ENCODE data around the gene NNT. TPM values are rescaled to one million over a fixed set of nuclear protein-coding genes. Genes with fewer than 3 reads are reported as not detected.
"Not testable (repeated sequence)": the region's sequence is repeated elsewhere in the genome, so short reads cannot be mapped to it uniquely, and the experiment has no call there.

NNT gene
- total and polyA plus RNA-seq, 9 donors, result 67.0 to 92.1 (median 77.9) TPM

- no peaks in the 10 kb centered on the region for H3K4me1 ChIP-seq (ENCODE audit: control insufficient read depth, insufficient read depth, low read length)
- H3K27me3 ChIP-seq (ENCODE audit: control insufficient read depth, insufficient read depth, low read length), result no peaks in the 10 kb centered on the region
- DNase-seq, result no peak
- H3K9me3 ChIP-seq (replicated peaks; ENCODE audit: control insufficient read depth, low read depth, low read length), result no peaks in the 10 kb centered on the region
- peaks cover 7% of the 10 kb centered on the region for H3K36me3 ChIP-seq (ENCODE audit: control insufficient read depth, insufficient read depth, low read length)
- 93% methylated on average over 3 of the region's 4 CpGs for WGBS (ENCODE audit: insufficient coverage)
- H3K4me3 ChIP-seq (ENCODE audit: low read length), result no peak overlapping the region
- no peak overlapping the region for H3K27ac ChIP-seq (ENCODE audit: low read length)
Observed at GRCh38 chr5:43677253-43677652, 74.3 kb downstream of the NNT start.

GRCh38 chr5:43679214-43679613 is 76.2 kb downstream of the NNT start:
- Histone ChIP-seq H3K36me3 (ENCODE audit: control insufficient read depth, insufficient read depth, low read length) (peaks cover 7% of the 10 kb centered on the region), H3K27ac (ENCODE audit: low read length) (no peak overlapping the region), H3K9me3 (replicated peaks; ENCODE audit: control insufficient read depth, low read depth, low read length) (no peaks in the 10 kb centered on the region), H3K27me3 (ENCODE audit: control insufficient read depth, insufficient read depth, low read length) (no peaks in the 10 kb centered on the region), H3K4me1 (ENCODE audit: control insufficient read depth, insufficient read depth, low read length) (no peaks in the 10 kb centered on the region), H3K4me3 (ENCODE audit: low read length) (no peak overlapping the region)
- 64% methylated on average over 1 of the region's 3 CpGs for WGBS (ENCODE audit: insufficient coverage)
- no peak for DNase-seq

- H3K27ac ChIP-seq (ENCODE audit: low read length), result no peak overlapping the region
- DNase-seq, result peak; percentile 22
- WGBS (ENCODE audit: insufficient coverage), result no CpG with 5 or more reads among the region's 4 CpGs
- H3K4me3 ChIP-seq (ENCODE audit: low read length), result no peak overlapping the region
- H3K27me3 ChIP-seq (ENCODE audit: control insufficient read depth, insufficient read depth, low read length), result no peaks in the 10 kb centered on the region
- no peaks in the 10 kb centered on the region for H3K4me1 ChIP-seq (ENCODE audit: control insufficient read depth, insufficient read depth, low read length)
- H3K36me3 ChIP-seq (ENCODE audit: control insufficient read depth, insufficient read depth, low read length), result peaks cover 7% of the 10 kb centered on the region
- H3K9me3 ChIP-seq (replicated peaks; ENCODE audit: control insufficient read depth, low read depth, low read length), result no peaks in the 10 kb centered on the region
Observed at GRCh38 chr5:43680286-43680685, 77.3 kb downstream of the NNT start.

- no peak overlapping the region for H3K27ac ChIP-seq (ENCODE audit: low read length)
- DNase-seq, result no peak
- H3K36me3 ChIP-seq (ENCODE audit: control insufficient read depth, insufficient read depth, low read length), result peaks cover 4% of the 10 kb centered on the region
- H3K4me1 ChIP-seq (ENCODE audit: control insufficient read depth, insufficient read depth, low read length), result no peaks in the 10 kb centered on the region
- WGBS (ENCODE audit: insufficient coverage), result no CpG with 5 or more reads among the region's 4 CpGs
- no peaks in the 10 kb centered on the region for H3K9me3 ChIP-seq (replicated peaks; ENCODE audit: control insufficient read depth, low read depth, low read length)
- no peaks in the 10 kb centered on the region for H3K27me3 ChIP-seq (ENCODE audit: control insufficient read depth, insufficient read depth, low read length)
- no peak overlapping the region for H3K4me3 ChIP-seq (ENCODE audit: low read length)
Observed at GRCh38 chr5:43683884-43684471, 81.0 kb downstream of the NNT start.

- no peak for DNase-seq
- Histone ChIP-seq H3K4me3 (ENCODE audit: low read length) (no peak overlapping the region), H3K27ac (ENCODE audit: low read length) (no peak overlapping the region), H3K9me3 (replicated peaks; ENCODE audit: control insufficient read depth, low read depth, low read length) (no peaks in the 10 kb centered on the region), H3K27me3 (ENCODE audit: control insufficient read depth, insufficient read depth, low read length) (no peaks in the 10 kb centered on the region), H3K36me3 (ENCODE audit: control insufficient read depth, insufficient read depth, low read length) (peaks cover 2% of the 10 kb centered on the region), H3K4me1 (ENCODE audit: control insufficient read depth, insufficient read depth, low read length) (no peaks in the 10 kb centered on the region)
Observed at GRCh38 chr5:43685252-43685950, 82.4 kb downstream of the NNT start.

GRCh38 chr5:43687275-43687674 is 84.3 kb downstream of the NNT start:
- Histone ChIP-seq H3K4me1 (ENCODE audit: control insufficient read depth, insufficient read depth, low read length) (no peaks in the 10 kb centered on the region), H3K4me3 (ENCODE audit: low read length) (no peak overlapping the region), H3K36me3 (ENCODE audit: control insufficient read depth, insufficient read depth, low read length) (no peaks in the 10 kb centered on the region), H3K9me3 (replicated peaks; ENCODE audit: control insufficient read depth, low read depth, low read length) (no peaks in the 10 kb centered on the region), H3K27ac (ENCODE audit: low read length) (no peak overlapping the region), H3K27me3 (ENCODE audit: control insufficient read depth, insufficient read depth, low read length) (no peaks in the 10 kb centered on the region)
- WGBS (ENCODE audit: insufficient coverage), result no CpG with 5 or more reads among the region's 3 CpGs
- DNase-seq, result no peak

GRCh38 chr5:43691275-43691674 is 88.3 kb downstream of the NNT start:
- Histone ChIP-seq H3K9me3 (replicated peaks; ENCODE audit: control insufficient read depth, low read depth, low read length) (peaks cover 4% of the 10 kb centered on the region), H3K4me1 (ENCODE audit: control insufficient read depth, insufficient read depth, low read length) (no peaks in the 10 kb centered on the region), H3K27ac (ENCODE audit: low read length) (no peak overlapping the region), H3K27me3 (ENCODE audit: control insufficient read depth, insufficient read depth, low read length) (no peaks in the 10 kb centered on the region), H3K36me3 (ENCODE audit: control insufficient read depth, insufficient read depth, low read length) (peaks cover 2% of the 10 kb centered on the region), H3K4me3 (ENCODE audit: low read length) (no peak overlapping the region)
- WGBS (ENCODE audit: insufficient coverage), result no CpG with 5 or more reads among the region's 4 CpGs
- DNase-seq, result no peak

GRCh38 chr5:43691893-43692292 is 88.9 kb downstream of the NNT start:
- Histone ChIP-seq H3K9me3 (replicated peaks; ENCODE audit: control insufficient read depth, low read depth, low read length) (peaks cover 8% of the 10 kb centered on the region), H3K27ac (ENCODE audit: low read length) (no peak overlapping the region), H3K36me3 (ENCODE audit: control insufficient read depth, insufficient read depth, low read length) (peaks cover 6% of the 10 kb centered on the region), H3K4me3 (ENCODE audit: low read length) (no peak overlapping the region), H3K4me1 (ENCODE audit: control insufficient read depth, insufficient read depth, low read length) (no peaks in the 10 kb centered on the region), H3K27me3 (ENCODE audit: control insufficient read depth, insufficient read depth, low read length) (no peaks in the 10 kb centered on the region)
- no peak for DNase-seq
- WGBS (ENCODE audit: insufficient coverage), result no CpG with 5 or more reads among the region's 1 CpG

- no peak overlapping the region for H3K27ac ChIP-seq (ENCODE audit: low read length)
- peaks cover 6% of the 10 kb centered on the region for H3K36me3 ChIP-seq (ENCODE audit: control insufficient read depth, insufficient read depth, low read length)
- DNase-seq, result no peak
- no peaks in the 10 kb centered on the region for H3K27me3 ChIP-seq (ENCODE audit: control insufficient read depth, insufficient read depth, low read length)
- no peak overlapping the region for H3K4me3 ChIP-seq (ENCODE audit: low read length)
- H3K4me1 ChIP-seq (ENCODE audit: control insufficient read depth, insufficient read depth, low read length), result no peaks in the 10 kb centered on the region
- peaks cover 8% of the 10 kb centered on the region for H3K9me3 ChIP-seq (replicated peaks; ENCODE audit: control insufficient read depth, low read depth, low read length)
Observed at GRCh38 chr5:43693411-43693810, 90.4 kb downstream of the NNT start.

GRCh38 chr5:43694027-43694426 is 91.0 kb downstream of the NNT start:
- DNase-seq, result no peak
- Histone ChIP-seq H3K9me3 (replicated peaks; ENCODE audit: control insufficient read depth, low read depth, low read length) (peaks cover 8% of the 10 kb centered on the region), H3K4me3 (ENCODE audit: low read length) (no peak overlapping the region), H3K27ac (ENCODE audit: low read length) (no peak overlapping the region), H3K4me1 (ENCODE audit: control insufficient read depth, insufficient read depth, low read length) (no peaks in the 10 kb centered on the region), H3K36me3 (ENCODE audit: control insufficient read depth, insufficient read depth, low read length) (peaks cover 6% of the 10 kb centered on the region), H3K27me3 (ENCODE audit: control insufficient read depth, insufficient read depth, low read length) (no peaks in the 10 kb centered on the region)
- WGBS (ENCODE audit: insufficient coverage), result no CpG with 5 or more reads among the region's 1 CpG

GRCh38 chr5:43696444-43696843 is 93.5 kb downstream of the NNT start:
- 100% methylated on average over 1 of the region's 2 CpGs for WGBS (ENCODE audit: insufficient coverage)
- H3K4me1 ChIP-seq (ENCODE audit: control insufficient read depth, insufficient read depth, low read length), result not testable (repeated sequence)

More at GRCh38 chr5:43696444-43696843, 93.5 kb downstream of the NNT start:
- H3K27ac ChIP-seq (ENCODE audit: low read length); H3K4me3 ChIP-seq (ENCODE audit: low read length); DNase-seq; H3K27me3 ChIP-seq (ENCODE audit: control insufficient read depth, insufficient read depth, low read length); H3K9me3 ChIP-seq (replicated peaks; ENCODE audit: control insufficient read depth, low read depth, low read length): not testable (repeated sequence)
- peaks cover 11% of the 10 kb centered on the region for H3K36me3 ChIP-seq (ENCODE audit: control insufficient read depth, insufficient read depth, low read length)
